HG03097 (cell line): ENCODE measurements around the gene DPP9.

ENCODE experiments used
- ATAC-seq: cut with Tn5 transposase; IDR thresholded peaks from one replicate; pipeline ENCODE4 v1.9.1; 2021; ENCODE audit not compliant: unreplicated experiment, low FRiP score

The DPP9 gene

GRCh38 chr19:4712771-4713170 lies 10.9 kb downstream of the DPP9 start:
- no peak for ATAC-seq

- no peak for ATAC-seq
Observed at GRCh38 chr19:4711211-4711610, 12.4 kb downstream of the DPP9 start.

GRCh38 chr19:4710281-4710600 lies 13.4 kb downstream of the DPP9 start:
- no peak for ATAC-seq

- no peak for ATAC-seq
Observed at GRCh38 chr19:4709440-4710280, 14.0 kb downstream of the DPP9 start.

- ATAC-seq: no peak
Observed at GRCh38 chr19:4707956-4708650, 15.5 kb downstream of the DPP9 start.

- no peak for ATAC-seq
Observed at GRCh38 chr19:4707322-4707721, 16.3 kb downstream of the DPP9 start.

- no peak for ATAC-seq
Observed at GRCh38 chr19:4705413-4706131, 18.1 kb downstream of the DPP9 start.

GRCh38 chr19:4704317-4704673 lies 19.3 kb downstream of the DPP9 start:
- ATAC-seq: no peak

- no peak for ATAC-seq
Observed at GRCh38 chr19:4703671-4704316, 19.8 kb downstream of the DPP9 start.

- no peak for ATAC-seq
Observed at GRCh38 chr19:4702764-4703163, 20.9 kb downstream of the DPP9 start.

- no peak for ATAC-seq
Observed at GRCh38 chr19:4701557-4701956, 22.1 kb downstream of the DPP9 start.

GRCh38 chr19:4700693-4700970 lies 23.0 kb downstream of the DPP9 start:
- ATAC-seq: no peak

- ATAC-seq: no peak
Observed at GRCh38 chr19:4699826-4700692, 23.6 kb downstream of the DPP9 start.

- ATAC-seq: no peak
Observed at GRCh38 chr19:4697304-4697703, 26.3 kb downstream of the DPP9 start.

- no peak for ATAC-seq
Observed at GRCh38 chr19:4695224-4695731, 28.4 kb downstream of the DPP9 start.

GRCh38 chr19:4694211-4694987 lies 29.2 kb downstream of the DPP9 start:
- ATAC-seq: no peak

- no peak for ATAC-seq
Observed at GRCh38 chr19:4693471-4694121, 30.0 kb downstream of the DPP9 start.

- no peak for ATAC-seq
Observed at GRCh38 chr19:4693078-4693350, 30.6 kb downstream of the DPP9 start.
